ENCODE measurements around the gene XRCC3.

The XRCC3 gene

GRCh38 chr14:103705504-103706284, 9.6 kb downstream of the XRCC3 start:
- DNase-seq = no peak

- DNase-seq = no peak
Observed at GRCh38 chr14:103705118-103705503, 10.1 kb downstream of the XRCC3 start.

- no peak for DNase-seq
Observed at GRCh38 chr14:103704708-103705107, 10.5 kb downstream of the XRCC3 start.

- no peak for DNase-seq
Observed at GRCh38 chr14:103703433-103704385, 11.5 kb downstream of the XRCC3 start.

DNA sequence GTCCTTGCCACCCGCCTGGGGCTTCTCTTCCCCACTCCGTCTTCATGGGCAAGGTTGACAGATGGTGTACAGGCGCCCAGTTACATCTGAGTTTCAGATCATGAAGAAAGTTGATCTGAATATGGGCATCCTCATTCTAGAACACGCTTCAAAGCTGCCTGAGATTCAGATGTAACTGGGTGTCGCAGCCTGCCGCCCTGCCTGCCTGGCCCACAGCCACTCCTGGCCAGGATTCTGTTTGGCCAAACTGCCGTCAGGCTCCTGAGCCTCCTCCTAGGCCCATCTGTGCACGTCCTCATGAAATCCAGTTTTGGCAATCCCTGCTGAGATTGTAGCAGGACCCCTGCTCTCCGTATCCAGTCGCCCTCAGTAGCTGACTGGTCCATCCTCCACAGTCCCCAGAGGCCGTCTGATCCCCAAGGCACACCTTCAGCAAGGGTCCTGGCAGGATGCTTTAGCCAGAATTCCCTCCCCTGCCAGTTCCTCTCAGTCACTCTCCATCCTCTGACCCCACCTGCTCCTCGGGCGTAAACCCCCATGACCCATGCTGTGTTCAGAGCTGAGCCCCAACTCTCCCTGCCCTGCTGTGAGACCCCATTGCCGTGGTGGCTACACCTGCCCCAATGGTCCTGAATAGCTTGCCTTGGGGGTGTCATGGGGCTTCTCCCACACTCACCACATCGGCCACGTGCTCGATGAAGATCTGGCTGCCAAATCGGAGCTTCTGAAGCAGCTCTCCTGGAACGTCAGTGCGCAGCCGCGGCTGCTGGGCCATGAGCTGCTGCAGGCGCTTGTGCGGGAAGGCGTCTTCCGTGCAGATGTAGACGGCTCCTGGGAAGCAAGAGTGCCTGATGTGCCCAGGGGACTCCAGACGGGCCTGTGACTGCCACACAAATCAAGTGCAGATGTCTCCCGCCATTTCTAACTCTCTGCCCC, 12.5 kb downstream of the XRCC3 start:
- no peak for DNase-seq

DNA sequence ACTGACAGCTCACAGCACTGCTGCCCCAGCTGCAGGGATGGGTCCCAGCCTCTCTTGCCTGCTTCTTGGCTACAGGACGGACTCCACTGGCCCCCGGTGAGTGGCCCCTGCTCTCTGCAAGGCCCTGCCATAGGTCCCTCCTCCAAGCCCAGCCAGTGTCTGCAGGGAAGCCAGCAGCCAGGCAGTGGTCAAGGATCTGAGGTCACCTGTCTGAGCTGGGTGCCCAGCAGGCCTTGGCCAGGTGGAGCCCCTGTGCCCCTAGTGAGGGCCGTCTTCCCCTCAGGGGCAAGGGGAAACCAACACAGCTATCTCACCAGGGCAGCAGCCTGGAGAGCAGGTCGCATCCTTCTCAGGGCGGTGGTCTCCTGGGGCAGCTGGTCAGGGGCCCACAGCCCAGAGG, 13.2 kb downstream of the XRCC3 start:
- DNase-seq = no peak

DNA sequence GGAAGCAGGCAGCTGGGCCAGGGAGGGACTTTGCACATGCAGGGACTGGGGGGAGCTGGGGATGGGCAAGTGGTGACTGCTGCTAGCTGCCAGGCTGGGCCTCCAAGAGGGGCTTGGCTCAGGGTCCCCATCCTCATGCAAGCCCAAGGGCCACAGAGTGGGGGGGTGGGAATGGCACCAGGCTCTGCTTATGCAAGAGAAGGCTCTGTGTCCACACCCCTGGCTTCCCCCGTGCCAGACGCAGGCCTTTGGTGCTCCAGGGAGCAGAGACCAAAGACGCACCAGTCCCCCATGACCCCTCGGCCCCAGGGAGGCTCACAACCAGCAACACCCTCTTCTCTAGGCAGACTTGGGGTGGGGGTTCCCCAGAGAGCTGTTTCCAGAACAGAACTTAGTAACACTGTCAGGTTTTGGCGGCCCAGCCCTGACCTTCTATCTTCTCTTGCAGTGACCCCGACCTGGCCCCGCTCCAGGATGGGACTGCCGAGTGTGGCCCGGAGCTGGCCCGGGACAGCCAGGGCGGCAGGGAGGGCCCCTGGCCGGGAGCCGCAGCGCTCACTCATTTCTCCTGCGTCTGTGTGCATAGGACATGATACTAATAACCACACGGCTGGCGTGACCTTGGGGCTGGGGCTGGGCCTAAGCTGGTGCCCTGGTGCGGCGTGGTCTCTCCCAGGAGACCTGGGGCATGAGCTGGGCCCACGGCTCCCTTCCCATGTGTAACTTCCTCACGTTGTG, 14.3 kb downstream of the XRCC3 start:
- DNase-seq = no peak

- DNase-seq = no peak
Observed at GRCh38 chr14:103699901-103700752, 15.1 kb downstream of the XRCC3 start.

DNA sequence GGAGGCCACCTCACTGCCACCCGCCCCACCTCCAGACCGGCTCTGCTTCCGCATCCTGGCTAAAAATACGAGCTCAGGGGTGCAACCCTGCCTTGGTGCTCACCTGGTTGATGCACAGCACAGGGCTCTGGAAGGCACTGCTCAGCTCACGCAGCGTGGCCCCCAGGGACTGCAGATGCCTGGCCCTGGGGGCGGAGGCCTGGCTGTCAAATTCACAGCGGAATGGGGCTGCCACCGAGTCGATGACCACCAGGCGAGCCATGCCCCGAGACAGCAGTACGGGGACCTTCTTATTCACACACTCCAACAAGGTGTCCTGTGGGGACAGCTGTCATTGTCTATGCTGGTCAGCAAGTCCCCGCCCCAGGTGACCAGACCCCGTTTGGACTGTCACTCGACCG, 16.0 kb downstream of the XRCC3 start:
- DNase-seq = no peak

DNA sequence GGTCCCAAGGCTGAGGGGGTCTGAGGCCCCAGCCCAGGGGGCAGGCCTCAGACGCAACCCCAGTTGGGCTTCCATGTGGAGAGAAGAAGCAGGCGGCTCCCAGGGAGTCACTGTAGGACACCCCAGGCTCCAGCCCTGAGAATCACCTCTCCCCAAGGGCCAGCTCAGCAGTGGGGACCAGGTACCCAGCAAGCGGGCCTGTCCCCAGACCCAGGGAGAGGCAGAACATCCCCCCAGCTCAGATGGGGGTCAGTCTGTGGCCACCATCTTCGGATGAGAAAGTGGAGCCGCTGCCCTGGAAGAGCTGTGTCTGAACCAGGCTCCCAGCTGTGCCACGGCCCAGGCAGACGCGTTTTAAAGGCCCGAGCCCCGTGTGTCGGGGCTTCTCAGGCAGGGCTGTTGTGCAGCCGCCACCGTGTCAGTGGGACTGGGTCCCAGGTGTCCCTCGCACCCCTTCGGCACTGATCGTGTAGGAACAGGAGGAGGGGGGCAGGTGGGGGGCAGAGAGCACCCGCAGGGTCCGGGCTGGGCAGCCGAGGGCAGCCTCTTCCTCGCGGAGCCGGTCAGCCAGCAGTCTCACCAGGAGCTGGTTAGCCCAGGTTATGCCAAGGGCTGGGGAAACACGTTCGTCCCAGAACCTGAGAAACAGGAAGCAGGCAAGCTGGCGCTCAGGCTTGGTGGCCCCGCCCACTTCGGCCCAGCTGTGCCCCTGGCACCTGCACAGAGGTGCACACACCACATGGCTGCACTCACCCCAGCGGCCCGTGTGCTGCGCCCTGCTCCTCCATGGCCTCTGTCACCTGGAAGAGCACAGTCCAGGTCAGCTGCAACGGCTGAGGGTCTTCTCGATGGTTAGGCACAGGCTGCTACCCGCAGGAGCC, 16.6 kb downstream of the XRCC3 start:
- no peak for DNase-seq

DNA sequence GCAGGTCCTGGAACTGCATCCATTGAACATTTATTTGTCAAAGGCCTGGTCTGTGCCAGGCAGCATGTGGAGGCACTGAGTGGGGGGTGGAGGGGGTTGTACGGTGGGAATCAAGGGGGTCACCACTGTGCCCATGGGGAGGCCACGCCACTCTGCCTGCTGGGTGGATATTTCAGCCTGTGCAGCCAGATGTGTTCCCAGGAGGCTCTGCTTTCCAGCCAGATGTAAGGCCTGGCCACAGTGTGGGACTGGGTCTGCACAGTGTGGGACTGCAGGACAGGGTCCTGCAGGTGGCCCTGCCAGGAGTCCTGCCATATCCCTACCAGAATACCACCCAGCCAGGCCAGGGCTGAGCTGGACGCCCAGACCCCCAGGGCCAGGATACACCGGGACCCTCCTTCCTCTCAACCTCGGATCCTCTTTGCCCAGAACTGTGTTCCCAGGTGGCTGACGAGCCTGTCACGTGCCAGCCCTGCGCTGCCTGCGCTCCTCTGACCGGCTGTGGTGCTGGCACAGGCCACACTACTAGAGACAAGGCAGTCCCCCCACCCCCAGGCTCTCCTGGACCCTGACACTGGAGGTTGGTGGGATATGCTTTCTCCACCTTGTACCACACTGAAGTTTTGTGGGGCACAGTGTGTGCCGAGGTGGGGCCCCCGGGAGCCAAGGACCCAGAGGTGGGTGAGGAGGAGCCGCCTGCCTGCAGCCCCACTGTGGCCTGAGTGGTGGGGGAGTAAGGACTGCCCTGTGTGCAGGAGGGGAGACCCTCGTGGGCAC, 17.5 kb downstream of the XRCC3 start:
- no peak for DNase-seq

- no peak for DNase-seq
Observed at GRCh38 chr14:103697206-103697602, 18.0 kb downstream of the XRCC3 start.

- no peak for DNase-seq
Observed at GRCh38 chr14:103696466-103697071, 18.7 kb downstream of the XRCC3 start.

DNA sequence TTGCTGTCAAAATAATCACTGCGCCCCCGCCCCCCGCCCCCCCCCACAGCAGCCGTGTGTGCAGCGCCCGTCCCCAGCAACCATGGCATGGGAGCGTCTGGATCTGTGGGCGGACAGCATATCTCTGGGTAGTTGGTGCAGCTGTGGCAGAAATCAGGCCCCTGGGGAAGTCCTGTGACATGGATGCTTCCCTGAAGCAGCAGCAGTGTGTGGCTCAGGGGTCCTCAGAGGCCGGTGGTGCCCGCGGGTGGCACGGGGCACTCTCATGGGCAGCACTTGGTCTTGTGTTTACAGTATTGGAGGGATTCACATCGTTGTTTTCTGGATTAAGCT, 19.2 kb downstream of the XRCC3 start:
- DNase-seq = no peak

DNA sequence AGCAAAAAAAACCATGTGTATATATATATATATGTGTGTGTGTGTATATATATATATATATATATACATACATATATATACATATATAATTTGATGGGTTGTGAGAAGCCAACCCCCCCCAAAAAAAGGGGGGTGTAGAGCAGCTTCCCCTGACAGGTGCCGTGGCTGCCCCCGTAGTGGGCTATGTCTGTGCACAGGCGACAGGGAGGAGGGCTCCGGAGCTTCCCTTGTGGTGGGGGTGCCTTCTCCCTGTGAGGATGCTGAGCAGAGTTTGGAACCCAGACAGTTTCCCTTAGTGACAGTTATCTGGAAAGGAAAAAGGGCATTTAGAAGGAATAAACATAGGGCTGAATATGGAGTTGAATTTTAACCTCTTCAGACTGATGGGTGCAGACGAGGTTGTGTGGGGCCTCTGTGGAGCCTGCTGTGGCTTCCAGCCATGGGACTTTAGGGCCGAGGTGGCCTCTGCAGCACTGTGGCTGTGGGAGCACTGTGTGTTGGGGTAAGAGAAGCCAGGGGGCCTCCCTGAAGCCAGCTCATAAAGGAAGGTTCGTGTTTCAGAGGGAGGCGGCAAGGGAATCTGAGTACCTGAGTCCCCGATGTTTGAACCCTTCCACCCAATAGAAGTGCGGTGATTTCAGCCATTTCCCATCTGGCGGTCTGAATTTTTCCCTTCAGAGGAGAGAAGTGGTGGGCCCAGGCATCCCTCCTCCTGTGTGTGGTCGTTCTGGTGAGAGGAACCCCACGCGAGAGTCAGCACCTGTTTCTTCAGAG, 19.8 kb downstream of the XRCC3 start:
- DNase-seq = no peak

- no peak for DNase-seq
Observed at GRCh38 chr14:103694572-103695026, 20.7 kb downstream of the XRCC3 start.

- no peak for DNase-seq
Observed at GRCh38 chr14:103693515-103693914, 21.7 kb downstream of the XRCC3 start.

GRCh38 chr14:103692871-103693270, 22.4 kb downstream of the XRCC3 start:
- no peak for DNase-seq

Data from activated CD8-positive, alpha-beta memory T cell treated with anti-CD3 and anti-CD28 coated beads for 24 hours (primary cell).